GM12865 (cell line): ENCODE results near the gene SSTR1.

Experiments
- DNase-seq: peaks from one replicate; pipeline ENCODE4 v3.0.0; 2010; ENCODE audit warnings: low read depth
- H3K4me3 ChIP-seq: 2 replicates; pipeline ENCODE4 v1.5.1; 2011; ENCODE audit warnings: mild to moderate bottlenecking, low read depth, low read length, control low read depth
- TF ChIP-seq, protein P1 (sequence below): IDR thresholded peaks from 2 replicates; pipeline ENCODE4 v1.5.1; 2011; ENCODE audit warnings: low read length, control low read depth, low read depth, inconsistent platforms; ENCODE audit not compliant: insufficient read depth; ENCODE audit errors: missing control alignments

SSTR1 gene

DNA sequence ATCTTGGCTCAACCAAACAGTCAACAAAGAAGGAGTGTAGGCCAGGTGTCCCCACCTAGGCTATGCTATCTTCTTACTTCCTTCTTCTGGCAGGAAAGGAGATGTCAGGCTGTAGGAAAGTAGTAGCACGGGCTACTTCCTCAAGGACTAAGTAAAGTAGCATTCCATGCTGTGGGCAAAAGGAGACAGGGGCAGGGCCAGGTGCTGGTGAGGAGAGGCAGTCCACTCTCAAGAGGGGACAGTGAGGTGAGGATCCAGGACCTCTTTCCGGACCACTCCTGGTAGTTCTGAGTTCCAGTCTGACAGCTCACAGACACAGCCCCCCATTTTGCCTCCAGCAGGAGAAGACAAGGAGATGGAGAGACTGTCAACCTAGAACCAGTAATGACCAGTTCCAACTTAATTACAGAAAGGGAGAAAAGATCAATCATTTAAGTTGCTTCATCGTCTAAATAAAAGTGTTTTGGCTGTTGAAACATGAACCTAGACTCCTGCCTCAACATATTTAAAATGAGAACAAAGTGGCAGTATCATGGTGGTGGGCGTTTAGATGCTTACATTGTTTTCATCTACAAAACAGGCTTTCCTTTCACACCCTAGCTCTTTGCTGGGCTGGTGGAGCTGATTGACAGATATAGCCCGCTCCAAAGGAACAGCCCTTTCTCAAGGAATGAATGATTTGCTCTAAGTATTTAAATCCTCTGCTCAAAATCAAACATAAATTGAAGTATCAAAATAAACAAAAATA lies 5.1 kb upstream of the SSTR1 start:
- no peak for DNase-seq
- TF ChIP-seq, protein P1, sequence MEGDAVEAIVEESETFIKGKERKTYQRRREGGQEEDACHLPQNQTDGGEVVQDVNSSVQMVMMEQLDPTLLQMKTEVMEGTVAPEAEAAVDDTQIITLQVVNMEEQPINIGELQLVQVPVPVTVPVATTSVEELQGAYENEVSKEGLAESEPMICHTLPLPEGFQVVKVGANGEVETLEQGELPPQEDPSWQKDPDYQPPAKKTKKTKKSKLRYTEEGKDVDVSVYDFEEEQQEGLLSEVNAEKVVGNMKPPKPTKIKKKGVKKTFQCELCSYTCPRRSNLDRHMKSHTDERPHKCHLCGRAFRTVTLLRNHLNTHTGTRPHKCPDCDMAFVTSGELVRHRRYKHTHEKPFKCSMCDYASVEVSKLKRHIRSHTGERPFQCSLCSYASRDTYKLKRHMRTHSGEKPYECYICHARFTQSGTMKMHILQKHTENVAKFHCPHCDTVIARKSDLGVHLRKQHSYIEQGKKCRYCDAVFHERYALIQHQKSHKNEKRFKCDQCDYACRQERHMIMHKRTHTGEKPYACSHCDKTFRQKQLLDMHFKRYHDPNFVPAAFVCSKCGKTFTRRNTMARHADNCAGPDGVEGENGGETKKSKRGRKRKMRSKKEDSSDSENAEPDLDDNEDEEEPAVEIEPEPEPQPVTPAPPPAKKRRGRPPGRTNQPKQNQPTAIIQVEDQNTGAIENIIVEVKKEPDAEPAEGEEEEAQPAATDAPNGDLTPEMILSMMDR = no peak
- no peak overlapping the region for H3K4me3 ChIP-seq

DNA sequence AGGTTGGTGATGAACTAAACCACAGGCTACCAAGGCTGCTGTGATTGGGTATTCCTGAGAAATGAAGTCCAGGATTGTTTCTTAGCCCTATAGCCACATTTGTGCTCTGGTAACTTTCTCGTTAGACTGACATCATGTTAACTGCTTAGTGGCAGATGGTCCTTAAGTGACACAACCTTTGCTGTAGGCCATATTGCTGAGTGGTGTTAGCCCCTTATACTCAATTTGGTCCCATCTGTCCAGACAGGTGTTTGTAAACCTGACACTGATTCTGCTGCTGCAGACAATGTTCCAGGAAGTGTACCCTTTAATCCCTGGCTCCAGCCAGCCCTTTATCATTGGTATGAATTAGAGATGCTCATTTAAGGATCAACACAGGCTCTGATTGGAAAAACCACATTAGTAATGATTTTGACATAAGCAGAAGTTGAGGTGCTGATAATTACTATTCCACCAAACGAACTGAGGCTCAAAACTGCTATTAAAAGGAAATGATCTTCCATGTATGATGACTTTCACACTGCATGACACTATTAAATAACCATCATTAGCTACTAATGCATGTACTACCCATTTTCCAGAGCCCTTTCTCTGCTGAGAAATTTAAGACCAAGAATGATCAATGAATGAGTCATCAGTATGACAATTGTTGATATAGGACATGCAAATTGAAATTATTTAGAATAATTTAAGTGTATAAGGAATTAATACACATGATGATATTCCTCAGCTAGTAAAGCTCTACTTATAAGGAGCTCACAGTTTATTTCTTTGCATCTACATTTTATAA lies 3.6 kb upstream of the SSTR1 start:
- DNase-seq = no peak
- no peak overlapping the region for H3K4me3 ChIP-seq
- TF ChIP-seq, protein P1 = no peak

DNA sequence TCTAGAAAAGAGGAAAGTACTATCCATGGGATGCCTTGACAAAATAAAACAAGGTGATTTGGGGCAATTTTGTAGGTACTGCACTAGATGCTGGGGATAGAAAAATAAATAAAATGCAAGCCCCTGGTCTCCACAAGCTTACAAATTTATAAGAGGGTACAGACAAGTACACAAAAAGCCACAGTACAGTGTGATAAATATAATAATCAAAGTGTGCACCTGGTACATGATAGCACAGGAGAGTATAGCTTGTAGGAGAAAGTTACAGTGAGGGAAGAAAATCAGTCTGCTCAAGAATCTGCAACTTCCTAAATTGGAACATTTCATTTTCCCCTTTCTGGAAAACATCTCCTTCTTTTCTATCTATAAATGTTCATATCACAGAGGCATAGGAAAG lies 3.0 kb upstream of the SSTR1 start:
- TF ChIP-seq, protein P1 = no peak
- no peak for DNase-seq
- no peak overlapping the region for H3K4me3 ChIP-seq

DNA sequence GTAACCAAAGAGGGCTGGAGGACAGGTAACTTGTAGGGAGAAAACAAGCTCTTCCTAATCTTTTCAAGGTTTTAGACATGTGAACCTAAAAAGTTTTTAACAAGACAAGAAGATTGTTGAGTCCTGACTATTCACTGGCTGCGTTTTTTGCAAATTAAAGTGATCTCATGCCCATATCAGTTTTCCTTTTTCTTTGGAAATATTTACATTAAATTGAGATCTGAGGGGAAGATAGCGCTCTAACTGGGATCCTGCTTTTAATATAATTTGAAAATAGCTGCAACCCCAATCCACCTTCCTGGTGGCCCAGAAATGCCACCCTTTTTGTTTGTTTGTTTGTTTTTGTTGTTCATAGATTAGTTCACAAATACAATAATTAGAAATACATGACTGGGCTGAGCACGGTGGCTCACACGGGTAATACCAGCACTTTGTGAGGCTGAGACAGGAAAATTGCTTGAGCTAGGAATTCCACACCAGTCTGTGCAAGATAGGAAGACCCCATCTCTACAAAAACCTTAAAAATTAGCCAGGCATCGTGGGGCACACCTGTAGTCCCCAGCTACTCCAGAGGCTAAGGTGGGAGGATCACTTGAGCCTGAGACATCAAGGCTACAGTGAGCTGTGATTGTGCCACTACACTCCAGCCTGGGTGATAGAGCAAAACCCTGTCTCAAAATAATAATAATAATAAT lies 2.4 kb upstream of the SSTR1 start:
- TF ChIP-seq, protein P1 = no peak
- no peak for DNase-seq
- no peak overlapping the region for H3K4me3 ChIP-seq

DNA sequence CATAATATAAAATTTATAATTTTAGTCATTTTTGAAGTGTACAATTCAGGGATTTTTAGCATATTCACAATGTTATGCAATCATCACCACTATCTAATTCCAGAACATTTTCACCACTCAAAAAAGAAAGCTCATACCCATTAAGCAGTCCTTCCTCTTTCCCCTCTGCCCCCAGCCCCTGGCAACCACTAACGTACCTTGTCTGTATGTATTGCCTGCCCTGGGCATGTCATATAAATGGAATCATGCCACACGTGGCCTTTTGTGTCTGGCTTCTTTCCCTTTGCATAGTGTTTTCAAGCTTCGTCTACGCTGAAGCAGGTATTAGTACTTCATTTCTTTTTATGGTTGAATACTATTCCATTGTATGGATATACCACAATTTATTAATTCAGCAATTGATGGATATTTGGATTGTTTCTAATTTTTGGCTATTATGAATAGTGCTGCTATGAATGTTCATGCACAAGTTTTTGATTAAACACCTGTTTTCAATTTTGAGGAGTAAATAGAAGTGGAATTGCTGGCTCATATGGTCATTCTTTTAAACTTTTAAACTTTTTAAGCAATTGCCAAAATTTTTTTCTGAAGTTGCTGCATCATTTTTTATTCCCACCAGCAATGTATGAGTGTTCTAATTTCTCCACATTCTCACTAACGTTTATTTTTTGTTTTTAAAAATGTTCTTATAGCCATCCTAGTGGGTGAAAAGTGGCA lies 1.6 kb upstream of the SSTR1 start:
- DNase-seq = no peak
- no peak overlapping the region for H3K4me3 ChIP-seq
- TF ChIP-seq, protein P1 = no peak

DNA sequence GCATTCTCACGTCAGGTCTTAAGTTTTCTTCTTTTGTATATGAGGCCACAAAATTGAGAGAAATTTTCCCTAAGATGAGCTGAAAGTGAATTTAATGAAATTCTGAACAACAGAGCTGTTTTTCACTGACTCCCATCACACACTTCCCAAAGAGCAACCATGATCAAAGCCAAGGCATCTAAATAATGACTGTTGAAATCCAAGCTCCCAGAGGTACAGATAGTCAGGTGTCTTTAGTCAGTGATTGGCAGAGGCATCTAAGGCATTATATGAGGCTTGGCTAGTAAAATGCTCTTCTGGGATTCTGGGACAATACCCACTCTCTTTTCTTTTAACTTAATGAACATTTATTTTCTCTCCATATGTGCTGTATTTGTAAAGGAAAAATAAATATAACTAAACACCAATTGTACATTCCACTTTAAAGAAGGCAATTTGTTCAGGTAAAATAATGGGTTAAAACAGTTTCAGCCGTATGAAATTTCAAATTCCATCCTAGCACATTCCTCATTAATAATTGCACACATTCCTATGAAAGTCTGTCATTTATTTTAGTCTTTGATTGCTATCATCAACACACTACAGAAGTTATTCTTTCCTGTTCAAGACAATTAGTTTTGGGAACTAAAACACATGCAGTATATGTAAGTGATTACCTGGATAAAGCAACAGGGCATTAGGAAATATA lies 871 bp upstream of the SSTR1 start:
- TF ChIP-seq, protein P1 = no peak
- H3K4me3 ChIP-seq = no peak overlapping the region
- no peak for DNase-seq
